H1 (cell line): ENCODE measurements around the gene VGLL4. TPM values are rescaled to one million over a fixed set of nuclear protein-coding genes. Genes with fewer than 3 reads are reported as not detected.

ENCODE experiments used
- POLR2A ChIP-seq, 2 experiments: IDR thresholded peaks; 1 replicate in 1 of 2; 2 replicates in 1 of 2; pipeline ENCODE4 v1.6.1; 2011; ENCODE audit warnings: low read depth in 2 of 2, low read length in 2 of 2, mild to moderate bottlenecking in 2 of 2; ENCODE audit errors: control extremely low read depth in 1 of 2
- SUZ12 ChIP-seq: fragments of 200-600 bp; sonication (generic); IDR thresholded peaks from 2 replicates; pipeline ENCODE4 v1.6.1; 2012; ENCODE audit warnings: mild to moderate bottlenecking, inconsistent platforms, low read length, moderate library complexity, mixed read lengths
- ZNF274 ChIP-seq: IDR thresholded peaks from 2 replicates; pipeline ENCODE4 v1.7.0; 2012; ENCODE audit warnings: low read length, borderline replicate concordance; ENCODE audit errors: extremely low read depth
- polyA plus RNA-seq, 7 experiments: library from polyadenylated mRNA; depleted of rRNA in 3 of 7; stranded (reverse) in 5 of 7; unstranded in 2 of 7; fragments of >200 nt in 5 of 7; fragments of 200-250 nt in 2 of 7; gene quantifications; 1 replicate in 5 of 7; 2 replicates in 1 of 7; 4 replicates in 1 of 7; pipeline versions ENCODE4 v1.2.1 to v1.2.3, GENCODE V29; 2011 to 2013; ENCODE audit warnings: missing spikeins in 2 of 7, mixed read lengths in 2 of 7
- total RNA-seq: library from RNA; stranded (reverse); fragmentation: NEBNext Ultra II Directional; extraction: Animal tissue kit (Norgen Biotek cat#: 25700); gene quantifications from 2 replicates; pipeline ENCODE4 v1.2.1, GENCODE V29; 2021

Gene VGLL4
- total and polyA plus RNA-seq, 2 of the 8 experiments (the other 6 are each of a cell fraction or from before 2014, with no cell fraction given): 45.1 to 50.0 TPM

- TF ChIP-seq ZNF274: no peak
- no peak for TF ChIP-seq POLR2A (IDR thresholded peaks at IDR 0.05; ENCODE audit: control extremely low read depth in 1 of 2, low read depth in 2 of 2, low read length in 2 of 2)
- TF ChIP-seq SUZ12: no peak
Observed at GRCh38 chr3:11544412-11545181, 99.1 kb downstream of the VGLL4 start (continued).
